GM19351 (cell line): Measurements from ENCODE around the gene SIGLEC1.

Experiments used
- ATAC-seq: cut with Tn5 transposase; IDR thresholded peaks from one replicate; pipeline ENCODE4 v1.9.1; 2021; ENCODE audit warnings: mild to moderate bottlenecking, moderate library complexity; ENCODE audit not compliant: unreplicated experiment

SIGLEC1 gene

GRCh38 chr20:3744806-3745685 is 32.6 kb upstream of the SIGLEC1 start:
- ATAC-seq, result peak; percentile 80

- ATAC-seq, result no peak
Observed at GRCh38 chr20:3744037-3744436, 31.6 kb upstream of the SIGLEC1 start.

DNA sequence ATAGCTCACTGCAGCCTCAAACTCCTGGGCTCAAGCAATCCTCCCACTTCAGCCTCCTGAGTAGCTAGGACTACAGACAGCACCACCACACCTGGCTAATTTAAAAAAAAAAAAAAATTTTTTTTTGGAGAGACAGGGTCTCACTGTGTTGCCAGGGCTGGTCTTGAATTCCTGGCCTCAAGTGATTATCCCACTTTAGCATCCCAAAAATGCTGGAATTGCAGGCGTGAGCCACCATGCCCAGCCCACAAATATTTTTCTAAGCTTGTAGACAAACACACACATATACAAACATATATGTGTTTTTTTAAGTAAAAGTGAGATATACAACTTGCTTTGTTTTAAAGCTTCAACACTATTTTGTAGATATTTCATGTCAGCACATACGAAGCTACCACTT is 30.9 kb upstream of the SIGLEC1 start:
- no peak for ATAC-seq

DNA sequence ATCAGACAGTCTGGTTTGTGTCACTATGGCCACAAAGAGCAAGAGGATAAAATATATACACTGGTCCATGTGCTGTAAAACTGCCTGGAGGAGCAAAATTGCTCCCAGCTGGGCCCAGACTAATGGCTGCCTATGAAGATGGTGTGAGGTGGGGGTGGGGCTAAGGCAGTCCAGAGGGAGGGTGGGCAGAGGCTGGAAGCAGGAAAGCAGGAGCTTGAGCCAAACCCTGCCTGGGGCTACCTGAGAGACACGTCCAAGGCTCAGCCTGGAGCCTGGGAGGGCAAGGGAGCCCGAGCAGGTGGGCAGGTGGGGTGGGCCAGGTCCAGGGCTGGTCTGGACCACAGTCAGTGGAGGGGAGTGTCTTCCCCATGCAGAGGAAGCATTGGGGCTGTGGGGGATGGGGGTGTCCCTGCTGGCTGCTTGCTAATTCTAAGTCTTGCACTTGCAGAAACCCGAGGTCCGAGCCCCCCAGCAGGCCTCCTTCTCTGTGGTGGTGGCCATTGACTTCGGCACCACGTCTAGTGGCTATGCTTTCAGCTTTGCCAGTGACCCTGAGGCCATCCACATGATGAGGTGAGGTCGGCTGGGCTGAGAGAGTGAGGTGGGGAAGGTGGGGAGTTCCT is 29.5 kb upstream of the SIGLEC1 start:
- no peak for ATAC-seq

DNA sequence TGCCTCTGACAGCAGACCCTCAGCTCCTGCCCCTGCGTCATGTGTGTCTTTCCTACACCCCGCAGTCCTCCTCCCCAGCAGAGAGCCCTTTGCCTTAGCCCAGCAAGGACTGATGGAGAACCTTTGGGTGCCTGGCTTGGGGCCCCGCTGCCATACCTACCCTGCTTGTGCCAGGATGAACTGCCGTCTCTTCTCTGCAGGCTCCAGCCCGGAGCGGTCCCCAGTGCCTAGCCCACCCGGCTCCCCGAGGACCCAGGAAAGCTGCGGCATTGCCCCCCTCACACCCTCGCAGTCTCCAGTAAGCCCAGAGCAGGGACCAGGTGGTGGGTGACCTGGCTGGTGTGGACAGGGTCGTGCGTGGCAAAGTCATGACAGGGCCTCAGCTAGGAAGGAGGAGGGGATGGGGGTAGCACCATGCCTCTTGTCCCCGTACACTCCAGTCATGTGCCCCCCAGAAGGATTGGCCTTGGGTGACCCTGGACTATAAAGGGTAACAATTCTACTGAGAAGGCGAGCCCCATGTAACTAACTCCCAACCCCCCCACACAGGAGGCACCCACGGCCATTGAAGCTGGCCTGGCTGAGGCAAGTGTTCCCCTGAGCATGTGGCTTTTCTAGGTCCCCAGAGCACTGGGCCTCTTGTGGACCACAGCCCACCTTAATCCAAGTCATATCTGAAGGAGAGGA is 28.4 kb upstream of the SIGLEC1 start:
- no peak for ATAC-seq

DNA sequence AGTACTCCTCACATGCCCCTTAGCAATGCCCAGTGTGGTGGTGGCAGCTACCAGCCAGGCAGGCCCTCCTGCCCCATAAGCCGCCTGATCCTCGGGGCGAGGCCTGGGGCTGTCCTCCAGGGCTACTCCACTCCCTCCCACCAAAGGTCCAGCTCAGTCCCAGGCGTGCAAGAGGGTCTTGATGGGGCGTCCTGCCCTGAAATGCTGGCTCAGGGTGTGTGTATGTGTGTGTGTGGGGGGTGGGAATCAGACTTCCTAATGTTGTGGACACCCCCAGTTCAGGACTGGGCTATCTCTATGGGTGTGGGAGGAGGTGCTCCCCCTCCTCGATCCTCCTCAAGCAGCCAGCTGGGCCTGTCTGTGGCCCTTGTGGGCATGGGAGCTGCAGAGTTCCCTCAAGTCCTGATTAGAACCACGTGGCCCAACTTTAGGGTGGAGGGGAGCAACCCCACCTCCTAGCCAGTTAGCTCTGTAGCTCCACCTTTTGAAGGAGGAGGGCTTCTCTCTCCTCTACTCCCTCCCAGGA is 27.6 kb upstream of the SIGLEC1 start:
- no peak for ATAC-seq

DNA sequence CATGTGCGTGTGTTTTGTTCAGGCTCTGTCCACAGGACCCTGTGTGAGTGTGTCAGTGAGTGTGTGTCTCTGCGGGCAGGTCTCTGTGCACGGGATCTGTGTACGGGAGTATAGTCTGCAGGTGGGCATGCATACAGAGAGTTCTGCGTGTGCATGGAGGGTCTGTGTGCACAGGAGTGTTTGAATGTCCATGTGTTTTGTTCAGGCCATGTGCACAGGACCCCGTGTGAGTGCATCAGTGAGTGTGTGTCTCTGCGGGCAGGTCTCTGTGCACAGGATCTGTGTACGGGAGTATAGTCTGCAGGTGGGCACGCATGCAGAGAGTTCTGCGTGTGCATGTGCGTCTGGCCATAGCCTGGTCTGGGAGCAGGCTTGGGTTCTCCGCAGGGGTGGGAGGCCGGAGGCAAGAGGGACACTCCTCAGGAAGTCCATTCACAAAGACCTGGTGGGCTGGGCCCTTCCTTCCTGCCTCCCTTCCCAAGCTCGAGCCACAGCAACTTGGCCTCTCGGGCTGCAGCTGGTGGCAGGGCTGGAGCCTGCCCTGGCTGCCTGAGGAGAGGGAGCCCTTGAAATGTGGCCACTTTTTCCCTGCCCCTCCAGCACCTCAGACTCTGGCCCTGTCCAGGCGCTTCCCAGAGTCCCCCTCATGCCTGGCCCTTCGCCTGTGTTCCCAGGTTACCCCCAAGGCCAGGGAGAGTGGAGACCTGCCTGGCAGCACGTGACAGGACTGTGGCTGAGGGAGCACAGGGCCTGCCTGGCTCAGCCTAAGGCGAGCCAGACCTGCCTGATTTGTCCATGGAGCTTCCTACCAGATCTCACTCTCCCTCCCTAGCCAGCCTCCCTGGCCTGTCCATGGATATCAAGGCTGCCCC is 26.9 kb upstream of the SIGLEC1 start:
- no peak for ATAC-seq

DNA sequence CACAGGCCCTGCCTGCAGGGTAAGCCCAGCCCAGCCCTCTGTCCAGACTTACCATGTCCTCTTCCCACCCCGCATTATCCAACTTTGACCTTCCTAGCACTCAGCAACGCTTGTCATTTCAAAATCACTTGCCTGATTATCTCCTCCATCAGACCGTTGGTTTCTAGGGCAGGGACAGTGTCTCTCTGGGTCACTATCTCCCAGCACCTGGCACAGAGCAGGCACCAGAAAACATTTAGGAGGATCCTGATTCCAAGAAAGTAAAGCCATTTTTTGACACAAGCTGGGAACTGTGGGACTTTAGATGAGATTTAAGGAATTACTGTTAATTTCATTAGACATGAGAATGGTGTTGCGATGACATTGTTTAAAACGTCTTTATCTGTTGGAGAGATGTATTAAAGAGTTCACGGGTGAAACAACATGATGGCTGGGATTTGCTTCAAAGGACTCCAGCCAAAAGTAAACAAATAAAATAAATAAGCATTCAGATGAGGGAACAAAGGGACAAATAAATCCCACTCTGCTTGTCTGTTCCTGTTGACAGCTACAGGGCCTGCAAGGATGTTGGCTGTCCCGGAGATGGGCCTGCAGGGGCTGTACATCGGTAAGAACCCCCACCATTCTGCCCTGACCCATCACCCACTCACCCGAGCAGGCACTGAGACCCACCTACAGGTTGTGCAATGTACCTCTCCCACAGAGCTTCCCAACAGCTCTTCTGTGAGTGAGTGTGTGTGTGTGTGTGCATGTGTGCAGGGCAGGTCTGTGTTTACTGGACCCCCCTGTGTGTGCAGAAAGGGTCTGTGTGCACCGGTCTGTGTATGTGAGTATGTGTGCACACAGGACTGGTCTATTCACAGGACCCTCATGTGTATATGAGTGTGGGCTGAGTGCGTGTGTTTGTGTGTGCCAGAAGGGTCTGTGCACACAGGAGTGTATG is 26.0 kb upstream of the SIGLEC1 start:
- no peak for ATAC-seq

DNA sequence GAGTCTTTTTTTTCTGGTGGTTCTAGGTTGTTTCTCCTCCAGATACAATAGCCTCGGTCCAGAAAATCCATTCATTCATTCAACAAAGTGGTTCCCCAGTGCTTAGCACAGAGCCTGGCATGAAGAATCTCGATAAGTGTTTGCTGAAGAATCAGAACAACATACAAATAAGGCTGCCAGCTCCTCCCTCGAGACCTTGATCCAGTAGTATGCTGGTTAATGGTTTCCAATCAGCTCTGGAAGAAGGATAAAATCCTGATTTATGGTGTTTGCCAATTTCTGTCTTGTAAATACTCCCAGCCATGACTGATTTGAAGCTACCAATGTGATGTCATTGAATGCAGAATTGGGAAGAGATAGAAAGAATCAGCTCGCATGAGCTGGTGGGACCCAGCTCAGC is 23.4 kb upstream of the SIGLEC1 start:
- no peak for ATAC-seq

DNA sequence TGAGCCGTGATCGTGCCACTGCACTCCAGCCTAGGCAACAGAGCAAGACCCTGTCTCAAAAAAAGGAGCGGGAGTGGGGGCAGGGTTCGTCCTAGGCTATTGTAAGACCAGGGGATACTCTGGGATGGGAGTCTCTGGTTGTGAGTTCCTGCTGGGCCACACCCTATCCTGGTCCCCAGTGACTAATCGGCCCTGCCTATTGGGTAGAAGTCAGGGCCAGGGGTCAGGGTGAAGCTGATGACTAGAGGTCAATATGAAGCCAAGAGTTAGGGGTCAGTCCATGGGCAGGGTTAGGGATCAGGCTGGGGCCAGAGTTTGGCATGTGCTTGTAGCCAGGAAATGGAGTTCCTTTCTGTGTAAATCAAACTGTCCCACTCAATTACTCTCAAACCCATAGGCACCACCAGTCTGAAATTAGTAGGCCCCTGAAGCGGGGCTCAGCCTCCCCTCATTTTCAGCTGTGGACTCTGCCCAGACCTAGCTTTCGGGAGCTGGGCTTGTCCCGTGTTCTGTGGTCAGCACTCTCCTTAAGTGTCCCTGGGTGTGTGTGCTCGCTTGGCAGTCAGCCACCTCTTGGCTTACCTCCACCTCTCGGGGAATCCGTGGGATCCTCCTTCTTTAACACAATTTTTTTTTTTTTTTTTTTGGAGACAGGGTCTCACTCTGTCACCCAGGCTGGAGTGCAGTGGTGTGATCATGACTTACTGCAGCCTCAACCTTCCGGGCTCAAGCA is 21.9 kb upstream of the SIGLEC1 start:
- no peak for ATAC-seq

- no peak for ATAC-seq
Observed at GRCh38 chr20:3733119-3733995, 21.0 kb upstream of the SIGLEC1 start.

GRCh38 chr20:3732327-3733118 is 20.1 kb upstream of the SIGLEC1 start, which contains the start of gene HSPA12B:
Gene HSPA12B (plus strand): TSS chr20:3732685. CDS start chr20:3738675, 5,990 bp downstream.
- no peak for ATAC-seq

GRCh38 chr20:3731944-3732326 is 19.5 kb upstream of the SIGLEC1 start:
- ATAC-seq, result no peak

GRCh38 chr20:3730803-3731672 is 18.6 kb upstream of the SIGLEC1 start:
- no peak for ATAC-seq

DNA sequence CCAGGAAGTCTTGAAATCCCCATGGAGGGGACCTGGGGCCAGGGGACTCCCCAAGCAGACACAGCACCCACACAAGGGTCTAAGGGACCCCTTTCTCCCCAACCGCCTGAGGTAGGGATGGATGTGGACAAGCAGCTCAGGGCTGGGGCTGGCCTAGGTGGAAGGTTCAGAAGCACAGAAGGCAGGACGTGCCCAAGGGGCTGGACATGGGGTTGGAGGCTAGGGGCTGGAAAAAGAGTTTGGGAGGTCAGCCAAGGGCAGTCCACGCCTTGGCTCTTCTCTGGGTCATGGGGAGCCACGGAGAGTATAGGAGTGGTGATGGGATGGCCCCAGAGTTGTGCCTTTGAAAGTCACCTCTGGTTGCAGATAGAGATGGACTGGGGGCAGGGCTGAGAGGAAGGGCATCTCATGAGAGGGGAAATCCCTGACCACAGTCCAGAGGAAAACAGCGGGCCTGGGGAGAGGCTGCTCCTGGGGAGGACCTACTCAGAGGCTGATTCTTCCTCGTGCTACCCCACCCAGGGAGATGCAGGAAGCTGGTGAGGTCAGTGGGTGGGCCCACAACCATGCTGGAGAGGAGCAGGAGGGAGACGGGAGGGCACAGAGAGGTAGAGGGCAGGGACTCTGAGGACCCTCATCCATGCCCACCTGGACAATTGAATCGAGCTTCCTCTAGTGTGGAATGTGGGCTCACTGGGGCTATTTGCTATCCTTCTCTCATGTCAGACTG is 17.6 kb upstream of the SIGLEC1 start:
- no peak for ATAC-seq
